GM13977 (cell line): ENCODE results near the gene RAD51B.

Source experiments
- DNase-seq: peaks from one replicate; pipeline ENCODE4 v3.0.0; 2012; ENCODE audit warnings: low spot score
- in situ Hi-C: fragments of 300-500 bp; cut with MboI; formaldehyde crosslinking; loops from one replicate; pipeline ENCODE4 v1.12.0; 2022; ENCODE audit warnings: low sequenced_read_pairs, low pct_unique_long_range_greater_than_20kb, mixed read lengths, inconsistent platforms; ENCODE audit not compliant: unreplicated experiment
- TF ChIP-seq, protein P1 (sequence below): IDR thresholded peaks from 2 replicates; pipeline ENCODE4 v1.5.1; 2012; ENCODE audit warnings: mild to moderate bottlenecking, control low read depth; ENCODE audit not compliant: insufficient read depth; ENCODE audit errors: extremely low read depth, missing control alignments

Gene RAD51B

DNA sequence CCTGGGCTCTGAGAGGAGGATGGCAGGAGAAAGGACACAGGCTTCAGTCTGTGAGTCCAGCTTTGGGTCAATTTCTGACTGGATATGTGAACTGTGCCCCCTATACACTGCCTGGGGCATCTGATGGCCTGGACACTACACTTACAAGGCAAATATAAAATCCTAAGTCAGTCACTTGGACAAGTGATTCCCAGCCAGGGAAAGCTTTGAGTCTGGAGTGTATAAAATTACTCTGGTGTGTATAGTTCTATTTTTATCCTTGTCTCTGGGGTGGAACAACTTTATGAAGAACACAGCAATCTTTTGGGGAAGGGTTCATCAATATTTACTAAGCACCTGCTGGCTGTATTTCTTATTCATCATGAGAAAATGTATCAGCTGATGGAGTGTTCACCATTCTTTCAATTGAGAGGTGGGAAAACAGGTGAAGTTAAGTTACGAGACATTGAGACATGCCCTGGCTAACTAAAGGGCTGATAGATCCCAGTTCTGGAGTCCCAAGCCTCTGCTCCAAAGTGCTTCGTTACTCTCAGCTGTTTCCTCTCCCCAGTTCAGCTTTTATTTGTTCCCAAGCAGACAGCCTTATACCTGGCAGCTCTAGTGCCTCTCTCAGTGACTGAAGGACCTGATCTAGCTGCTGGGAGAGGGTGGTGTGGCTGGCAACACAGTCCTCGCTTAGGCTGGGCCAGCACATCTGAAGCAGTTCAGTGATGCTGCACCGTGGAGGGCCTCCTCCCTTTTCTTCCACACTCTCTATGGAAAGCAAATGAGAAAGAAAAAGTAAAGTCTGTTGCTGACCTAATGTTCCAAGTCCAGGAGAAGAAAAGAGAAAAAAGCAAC lies 34.1 kb upstream of the RAD51B start:
- TF ChIP-seq, protein P1, sequence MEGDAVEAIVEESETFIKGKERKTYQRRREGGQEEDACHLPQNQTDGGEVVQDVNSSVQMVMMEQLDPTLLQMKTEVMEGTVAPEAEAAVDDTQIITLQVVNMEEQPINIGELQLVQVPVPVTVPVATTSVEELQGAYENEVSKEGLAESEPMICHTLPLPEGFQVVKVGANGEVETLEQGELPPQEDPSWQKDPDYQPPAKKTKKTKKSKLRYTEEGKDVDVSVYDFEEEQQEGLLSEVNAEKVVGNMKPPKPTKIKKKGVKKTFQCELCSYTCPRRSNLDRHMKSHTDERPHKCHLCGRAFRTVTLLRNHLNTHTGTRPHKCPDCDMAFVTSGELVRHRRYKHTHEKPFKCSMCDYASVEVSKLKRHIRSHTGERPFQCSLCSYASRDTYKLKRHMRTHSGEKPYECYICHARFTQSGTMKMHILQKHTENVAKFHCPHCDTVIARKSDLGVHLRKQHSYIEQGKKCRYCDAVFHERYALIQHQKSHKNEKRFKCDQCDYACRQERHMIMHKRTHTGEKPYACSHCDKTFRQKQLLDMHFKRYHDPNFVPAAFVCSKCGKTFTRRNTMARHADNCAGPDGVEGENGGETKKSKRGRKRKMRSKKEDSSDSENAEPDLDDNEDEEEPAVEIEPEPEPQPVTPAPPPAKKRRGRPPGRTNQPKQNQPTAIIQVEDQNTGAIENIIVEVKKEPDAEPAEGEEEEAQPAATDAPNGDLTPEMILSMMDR = no peak
- in situ Hi-C loops = no loop called here
- no peak for DNase-seq

DNA sequence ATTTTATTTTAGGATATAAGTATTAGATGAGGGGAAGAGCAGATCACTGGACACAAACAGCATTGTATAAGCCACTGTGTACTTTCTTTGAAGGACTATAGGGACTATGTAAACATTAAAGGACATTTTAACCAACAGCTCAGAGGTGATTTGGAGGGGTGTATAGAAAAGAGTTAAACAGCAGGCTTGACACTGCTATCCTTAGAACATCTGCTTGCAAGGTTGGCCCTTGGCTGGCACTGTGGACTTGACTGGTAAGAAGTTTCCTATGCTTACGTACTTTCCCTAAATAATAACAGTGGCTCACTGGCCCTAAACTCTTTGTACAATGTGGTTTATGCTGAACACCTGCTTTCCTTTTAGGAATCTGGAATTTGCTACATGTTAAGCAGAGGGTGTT lies 31.9 kb upstream of the RAD51B start:
- in situ Hi-C loops = no loop called here
- no peak for DNase-seq
- TF ChIP-seq, protein P1 = no peak

DNA sequence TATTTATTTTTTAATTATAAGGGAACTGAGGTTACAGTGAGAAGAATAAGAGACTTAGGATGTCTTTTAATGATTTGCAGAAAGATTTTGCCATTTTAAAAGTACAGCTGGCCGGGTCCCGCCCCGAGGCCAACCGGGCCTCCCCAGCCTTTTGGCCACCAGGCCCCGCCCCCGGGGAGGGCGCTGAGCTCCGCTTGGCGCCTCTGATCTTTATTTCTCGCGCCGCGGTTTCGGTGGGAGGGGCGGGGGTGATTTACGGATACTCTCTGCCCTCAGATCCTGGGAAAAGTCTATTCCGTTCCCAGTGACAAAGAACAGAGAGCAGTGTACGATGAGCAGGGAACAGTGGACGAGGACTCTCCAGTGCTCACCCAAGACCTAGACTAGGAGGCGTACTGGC lies 20.8 kb upstream of the RAD51B start:
- TF ChIP-seq, protein P1 = no peak
- in situ Hi-C loops = no loop called here
- no peak for DNase-seq

DNA sequence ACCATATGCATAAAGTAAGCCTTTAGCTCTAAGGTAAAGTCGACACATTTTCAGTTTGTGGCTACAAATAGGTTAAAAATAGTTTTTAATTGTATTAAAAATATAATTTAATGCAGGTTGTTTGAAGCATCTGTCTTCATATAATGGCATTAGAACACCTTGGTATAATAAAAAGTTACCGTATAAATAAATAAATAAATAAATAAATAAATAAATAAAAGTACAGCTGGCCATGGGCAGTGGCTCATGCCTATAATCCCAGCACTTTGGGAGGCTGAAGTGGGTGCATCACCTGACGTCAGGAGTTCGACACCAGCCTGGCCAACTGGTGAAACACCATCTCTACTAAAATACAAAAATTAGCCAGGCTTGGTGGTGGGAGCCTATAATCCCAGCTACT lies 18.8 kb upstream of the RAD51B start:
- in situ Hi-C loops = no loop called here
- TF ChIP-seq, protein P1 = no peak
- DNase-seq = no peak

DNA sequence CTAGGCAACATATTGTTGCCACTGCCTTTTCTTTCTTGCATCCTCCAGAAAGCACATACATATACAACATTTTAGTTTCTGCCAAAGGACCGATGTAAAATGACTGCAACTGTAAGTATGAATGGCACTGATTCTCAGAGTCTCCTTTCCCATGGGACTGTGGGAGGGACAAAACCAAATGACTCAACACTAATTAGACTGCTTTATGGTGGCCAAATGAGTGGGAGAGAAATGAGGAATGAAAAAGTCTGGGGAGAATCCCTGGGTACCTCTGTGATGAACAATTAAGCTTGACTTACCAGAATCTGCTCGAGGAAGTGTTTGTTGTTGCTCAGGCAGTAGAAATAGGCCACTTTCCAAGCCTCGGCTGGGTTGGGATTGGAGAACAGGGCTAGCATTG lies 13.3 kb upstream of the RAD51B start:
- TF ChIP-seq, protein P1 = no peak
- in situ Hi-C loops = no loop called here
- no peak for DNase-seq

DNA sequence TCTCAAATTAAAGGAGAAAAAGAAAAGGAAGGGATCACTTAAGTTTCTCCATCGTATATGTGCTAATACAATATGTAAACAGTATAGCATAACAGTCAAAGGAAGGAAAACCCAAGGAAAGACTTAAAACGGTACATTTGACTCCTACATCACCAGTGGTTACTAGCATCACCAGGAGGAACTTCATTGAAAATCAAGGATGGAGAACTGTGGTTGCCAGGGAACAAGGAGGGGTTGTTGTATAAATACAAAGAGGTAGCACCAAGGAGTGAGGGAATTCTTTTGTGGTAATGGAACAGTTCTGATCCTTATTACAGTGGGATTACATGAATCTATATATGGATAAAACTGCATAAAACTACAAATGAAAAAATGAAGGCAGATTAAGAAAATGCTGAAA lies 4.8 kb upstream of the RAD51B start:
- in situ Hi-C loops = no loop called here
- no peak for DNase-seq
- TF ChIP-seq, protein P1 = no peak
